BJ (cell line): Measurements from ENCODE around the gene PKHD1. TPM values are rescaled to one million over a fixed set of nuclear protein-coding genes. Genes with fewer than 3 reads are reported as not detected.

Experiments
- CTCF ChIA-PET: fragments of 350-600 bp; formaldehyde crosslinking; extraction: SDS; loops from one replicate; lab custom pipeline; 2021; ENCODE audit warnings: antibody characterized with exemption, inconsistent platforms; lab: Yijun Ruan, JAX
- POLR2A ChIA-PET: fragments of 300-600 bp; sonication (Branson Sonifier 250); formaldehyde crosslinking; extraction: SDS; loops from one replicate; lab custom pipeline; 2021; ENCODE audit warnings: antibody characterized with exemption; lab: Charles Lee
- DNase-seq: peaks from one replicate; pipeline ENCODE4 v3.0.0-alpha.2; 2011; ENCODE audit warnings: low read depth
- H3K27me3 ChIP-seq: 2 replicates; pipeline ENCODE4 v1.6.0; 2011; ENCODE audit warnings: low read length; ENCODE audit not compliant: control insufficient read depth, insufficient read depth
- H3K36me3 ChIP-seq: 2 replicates; pipeline ENCODE4 v1.5.1; 2011; ENCODE audit warnings: low read length; ENCODE audit not compliant: control insufficient read depth, insufficient read depth
- H3K4me3 ChIP-seq: 2 replicates; pipeline ENCODE4 v1.5.1; 2011; ENCODE audit warnings: low read depth, mild to moderate bottlenecking, control low read depth, low read length
- polyA plus RNA-seq: library from polyadenylated mRNA; depleted of rRNA; stranded (reverse); fragments of >200 nt; gene quantifications from 2 replicates; pipeline ENCODE4 v1.2.3, GENCODE V29; 2011
- TF ChIP-seq, protein P1 (sequence below): IDR thresholded peaks from 2 replicates; pipeline ENCODE4 v1.5.1; 2011; ENCODE audit warnings: low read depth, mild to moderate bottlenecking, control low read depth, inconsistent platforms, low read length, moderate library complexity; ENCODE audit not compliant: insufficient read depth

The PKHD1 gene
- polyA plus RNA-seq, 1 experiment: not detected

- no peak for DNase-seq
- no peaks in the 10 kb centered on the region for H3K27me3 ChIP-seq
- no peak overlapping the region for H3K4me3 ChIP-seq
- ChIA-PET CTCF (no interaction called here), POLR2A (no interaction called here)
- no peaks in the 10 kb centered on the region for H3K36me3 ChIP-seq
- TF ChIP-seq, protein P1, sequence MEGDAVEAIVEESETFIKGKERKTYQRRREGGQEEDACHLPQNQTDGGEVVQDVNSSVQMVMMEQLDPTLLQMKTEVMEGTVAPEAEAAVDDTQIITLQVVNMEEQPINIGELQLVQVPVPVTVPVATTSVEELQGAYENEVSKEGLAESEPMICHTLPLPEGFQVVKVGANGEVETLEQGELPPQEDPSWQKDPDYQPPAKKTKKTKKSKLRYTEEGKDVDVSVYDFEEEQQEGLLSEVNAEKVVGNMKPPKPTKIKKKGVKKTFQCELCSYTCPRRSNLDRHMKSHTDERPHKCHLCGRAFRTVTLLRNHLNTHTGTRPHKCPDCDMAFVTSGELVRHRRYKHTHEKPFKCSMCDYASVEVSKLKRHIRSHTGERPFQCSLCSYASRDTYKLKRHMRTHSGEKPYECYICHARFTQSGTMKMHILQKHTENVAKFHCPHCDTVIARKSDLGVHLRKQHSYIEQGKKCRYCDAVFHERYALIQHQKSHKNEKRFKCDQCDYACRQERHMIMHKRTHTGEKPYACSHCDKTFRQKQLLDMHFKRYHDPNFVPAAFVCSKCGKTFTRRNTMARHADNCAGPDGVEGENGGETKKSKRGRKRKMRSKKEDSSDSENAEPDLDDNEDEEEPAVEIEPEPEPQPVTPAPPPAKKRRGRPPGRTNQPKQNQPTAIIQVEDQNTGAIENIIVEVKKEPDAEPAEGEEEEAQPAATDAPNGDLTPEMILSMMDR: no peak
These were observed 508.4 kb downstream of the PKHD1 start for GRCh38 chr6:51578994-51579393.

- CTCF ChIA-PET: no interaction called here
- POLR2A ChIA-PET: no interaction called here
- DNase-seq: no peak
- no peaks in the 10 kb centered on the region for H3K36me3 ChIP-seq
- H3K27me3 ChIP-seq: no peaks in the 10 kb centered on the region
- TF ChIP-seq, protein P1: no peak
- H3K4me3 ChIP-seq: no peak overlapping the region
These were observed 509.1 kb downstream of the PKHD1 start for GRCh38 chr6:51578362-51578761.

DNA sequence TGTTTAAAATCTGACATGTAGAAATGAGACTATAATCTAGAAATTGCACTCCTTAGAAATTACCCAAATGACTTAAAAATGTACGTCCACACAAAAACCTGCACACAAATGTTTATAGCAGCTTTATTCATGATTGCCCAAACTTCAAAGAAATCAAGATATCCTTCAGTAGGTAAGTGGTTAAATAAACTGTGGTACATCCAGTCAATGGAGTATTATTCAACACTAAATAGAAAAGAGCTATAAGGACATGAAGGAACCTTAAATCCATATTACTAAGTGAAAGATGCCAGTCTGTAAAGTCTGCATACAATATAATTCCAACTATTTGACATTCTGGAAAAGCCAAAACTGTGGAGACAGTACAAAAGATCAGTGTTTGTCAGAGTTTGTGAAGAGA, 513.4 kb downstream of the PKHD1 start:
- DNase-seq: no peak
- H3K36me3 ChIP-seq: no peaks in the 10 kb centered on the region
- H3K4me3 ChIP-seq: no peak overlapping the region
- no peaks in the 10 kb centered on the region for H3K27me3 ChIP-seq
- TF ChIP-seq, protein P1: no peak
- POLR2A ChIA-PET: no interaction called here
- CTCF ChIA-PET: no interaction called here

GRCh38 chr6:51571168-51571567, 516.2 kb downstream of the PKHD1 start:
- Histone ChIP-seq H3K27me3 (no peaks in the 10 kb centered on the region), H3K36me3 (no peaks in the 10 kb centered on the region), H3K4me3 (no peak overlapping the region)
- no peak for DNase-seq
- TF ChIP-seq, protein P1: no peak
- POLR2A ChIA-PET: no interaction called here
- CTCF ChIA-PET: no interaction called here

DNA sequence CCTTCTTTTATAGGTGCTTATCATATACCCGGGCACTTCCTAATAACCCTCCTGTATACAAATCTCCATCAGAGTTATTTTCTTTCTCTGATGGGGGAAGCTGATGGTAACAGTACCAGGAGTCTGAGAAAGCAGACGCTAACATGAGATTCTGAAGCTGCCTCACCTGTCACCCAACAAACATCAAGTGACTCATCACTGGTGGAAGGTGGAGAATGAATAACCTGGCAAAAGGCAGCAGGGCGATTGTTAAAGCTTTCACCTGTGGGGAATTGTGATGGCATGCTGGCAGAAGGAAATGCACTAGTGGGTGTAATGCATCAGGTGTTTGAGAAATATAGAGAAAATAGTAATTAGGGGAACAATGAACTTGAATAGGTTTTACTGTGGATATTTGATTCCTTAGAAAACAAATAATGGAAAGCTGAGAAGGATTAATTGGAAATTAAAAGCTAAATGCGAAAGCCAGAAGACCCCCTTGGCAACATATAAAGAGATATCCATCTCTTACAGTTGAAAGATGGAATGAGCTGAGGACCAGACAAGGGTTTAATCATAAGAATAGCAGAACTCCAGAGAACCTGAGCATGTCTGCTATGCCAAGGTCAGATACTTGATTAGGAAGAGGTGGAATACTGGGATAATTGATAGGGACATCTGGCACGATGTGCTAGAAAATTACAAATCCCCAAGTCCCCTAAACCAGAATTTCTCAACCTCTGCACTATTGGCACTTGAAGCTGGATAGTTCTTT, 517.1 kb downstream of the PKHD1 start:
- ChIA-PET POLR2A (no interaction called here), CTCF (no interaction called here)
- no peaks in the 10 kb centered on the region for H3K27me3 ChIP-seq
- TF ChIP-seq, protein P1: no peak
- H3K4me3 ChIP-seq: no peak overlapping the region
- H3K36me3 ChIP-seq: no peaks in the 10 kb centered on the region
- no peak for DNase-seq
